Middle frontal gyrus (tissue), 1 donor: ENCODE data around the gene DDX50.

Experiments used
- DNase-seq: peaks from one replicate; pipeline ENCODE4 v3.0.0-alpha.2; 2015; ENCODE audit warnings: low spot score; ENCODE audit errors: extremely low spot score

Gene DDX50

GRCh38 chr10:68981074-68981473 lies 80.0 kb downstream of the DDX50 start:
- no peak for DNase-seq

GRCh38 chr10:68982389-68982788 lies 81.3 kb downstream of the DDX50 start:
- no peak for DNase-seq

- no peak for DNase-seq
Observed at GRCh38 chr10:68987611-68988010, 86.5 kb downstream of the DDX50 start.

GRCh38 chr10:68988530-68989316 lies 87.6 kb downstream of the DDX50 start, which contains the start of gene KIFBP:
TSS of gene KIFBP (plus strand) at chr10:68988803. CDS start at chr10:68988833, 30 bp downstream.
- peak; percentile 89 for DNase-seq

GRCh38 chr10:68989317-68989990 lies 88.3 kb downstream of the DDX50 start:
- no peak for DNase-seq

- no peak for DNase-seq
Observed at GRCh38 chr10:68992636-68993440, 91.7 kb downstream of the DDX50 start.
